Breast epithelium (tissue), 4 donors: Measurements from ENCODE around the gene GGT1. TPM values are rescaled to one million over a fixed set of nuclear protein-coding genes. Genes with fewer than 3 reads are reported as not detected.
"Not testable (repeated sequence)": the region's sequence is repeated elsewhere in the genome, so short reads cannot be mapped to it uniquely, and the experiment has no call there.

Experiments used
- DNase-seq, 2 donors: peaks; one replicate each; pipeline ENCODE4 v3.0.0-alpha.2; 2019; ENCODE audit warnings: low spot score in 2 of 2
- H3K27ac ChIP-seq, 2 donors: fragments of 200-600 bp; sonication (generic) in 1 of 2; one replicate each; pipeline ENCODE4 v1.5.1; 2016 to 2019; ENCODE audit warnings: mild to moderate bottlenecking in 1 of 2
- H3K27me3 ChIP-seq, 2 donors: fragments of 200-600 bp; sonication (generic) in 1 of 2; one replicate each; pipeline versions ENCODE4 v1.5.1 to v1.6.0; 2017 to 2019; ENCODE audit warnings: control low read depth in 1 of 2, mild to moderate bottlenecking in 1 of 2
- H3K36me3 ChIP-seq: fragments of 200-600 bp; one replicate; pipeline ENCODE4 v1.5.1; 2019
- H3K4me1 ChIP-seq, 2 donors: fragments of 200-600 bp; sonication (generic); one replicate each; pipeline ENCODE4 v1.5.1; 2016 to 2019; ENCODE audit warnings: control low read depth in 1 of 2
- H3K4me3 ChIP-seq, 3 donors: fragments of 200-600 bp; sonication (generic); 1 replicate in 2 of 3; 2 replicates in 1 of 3; pipeline ENCODE4 v1.5.1; 2016 to 2019; ENCODE audit warnings: mild to moderate bottlenecking in 3 of 3, moderate library complexity in 2 of 3
- H3K9me3 ChIP-seq, 2 donors: fragments of 200-600 bp; sonication (generic) in 1 of 2; one replicate each; pipeline ENCODE4 v1.5.1; 2016 to 2019; ENCODE audit warnings: control low read depth in 1 of 2
- intact Hi-C: fragments of 100-400 bp; cut with DNase I; formaldehyde crosslinking; loops from one replicate; pipeline ENCODE4 v1.15.1; 2023; ENCODE audit warnings: low total_unique reads
- total RNA-seq, 3 donors: library from RNA; depleted of rRNA; stranded (reverse); fragments of >200 nt; gene quantifications; one replicate each; pipeline ENCODE4 v1.1.0, GENCODE V29; 2016
- TF ChIP-seq, protein P1 (sequence below), 3 donors: fragments of 450-650 bp; IDR thresholded peaks; one replicate each; pipeline ENCODE4 v1.5.1; 2016 to 2017; ENCODE audit warnings: antibody characterized with exemption in 3 of 3, mild to moderate bottlenecking in 3 of 3, moderate library complexity in 3 of 3

Gene GGT1
- total RNA-seq, 3 donors from 2014 or later = 3.4 to 8.5 (median 4.6) TPM

DNA sequence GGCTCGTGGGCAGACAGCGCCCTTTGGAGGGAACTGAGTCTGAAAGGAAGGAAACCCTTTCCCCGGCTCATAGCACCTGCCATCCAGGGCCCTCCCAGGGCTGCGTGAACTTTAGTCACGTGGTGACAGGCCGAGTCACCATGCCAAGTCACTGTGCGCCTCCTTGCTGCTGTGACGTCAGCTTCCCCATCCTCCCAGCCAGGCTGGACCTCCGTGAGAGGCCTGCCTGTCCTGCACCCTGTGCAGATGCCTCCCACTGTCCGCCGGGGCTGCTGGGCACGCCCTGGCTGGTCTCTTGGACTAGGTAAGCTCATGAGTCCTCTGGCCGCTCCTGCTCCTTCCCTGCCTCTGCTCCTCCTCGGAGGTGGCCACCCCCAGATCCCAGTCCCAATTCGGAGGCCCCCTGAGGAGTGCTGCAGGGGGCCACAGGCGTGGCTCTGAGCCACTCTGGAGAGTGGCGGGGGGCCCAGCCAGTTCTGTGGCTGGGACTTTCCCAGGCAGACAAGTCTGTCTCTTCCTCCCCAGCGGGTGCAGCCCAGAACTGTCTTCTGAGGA lies 4.5 kb downstream of the GGT1 start:
- H3K4me3 ChIP-seq, H3K36me3 ChIP-seq, H3K27me3 ChIP-seq, DNase-seq, H3K27ac ChIP-seq, H3K9me3 ChIP-seq, intact Hi-C loops, H3K4me1 ChIP-seq: not testable (repeated sequence)

DNA sequence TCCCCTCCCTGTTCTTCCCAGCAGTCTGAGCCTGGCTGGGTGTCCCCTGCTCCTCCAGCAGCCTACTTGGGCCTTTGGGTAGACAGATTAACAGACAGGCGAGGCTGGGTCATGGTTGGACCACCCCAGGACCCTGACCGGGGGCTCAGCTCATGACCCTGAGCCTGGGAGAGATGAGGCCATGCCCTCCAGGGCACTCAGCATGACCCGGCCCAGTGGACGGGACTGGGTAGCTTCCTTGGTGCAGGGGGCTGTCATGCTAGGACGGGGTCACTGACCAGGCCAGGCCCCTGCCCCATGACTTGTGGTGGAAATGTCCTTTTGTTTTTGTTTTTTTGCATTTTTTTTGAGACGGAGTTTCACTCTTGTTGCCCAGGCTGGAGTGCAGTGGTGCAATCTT lies 5.3 kb downstream of the GGT1 start:
- H3K36me3 ChIP-seq, H3K4me1 ChIP-seq, DNase-seq, H3K27me3 ChIP-seq, H3K9me3 ChIP-seq, H3K4me3 ChIP-seq, H3K27ac ChIP-seq, intact Hi-C loops: not testable (repeated sequence)

DNA sequence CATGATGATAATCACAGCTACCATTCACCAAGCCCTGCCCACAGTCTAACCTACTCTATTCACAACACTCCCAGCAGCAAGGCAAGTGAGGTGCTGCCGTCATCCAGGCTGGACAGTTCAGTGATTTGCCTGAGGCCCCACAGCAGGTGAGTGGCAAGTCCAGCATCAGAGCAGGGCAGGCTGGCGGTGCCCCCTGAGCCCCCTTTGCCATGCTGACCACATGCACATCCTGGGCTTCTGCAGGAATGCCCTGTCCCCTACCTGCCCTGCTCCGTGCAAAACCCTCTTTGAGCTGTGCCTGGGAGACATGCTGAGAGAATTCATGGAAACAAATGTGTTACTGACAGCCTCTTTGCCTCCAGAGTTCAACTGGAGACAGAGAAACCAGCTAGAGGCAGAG lies 6.9 kb downstream of the GGT1 start:
- H3K27me3 ChIP-seq, H3K4me3 ChIP-seq, intact Hi-C loops, H3K4me1 ChIP-seq, H3K9me3 ChIP-seq, DNase-seq, H3K27ac ChIP-seq, H3K36me3 ChIP-seq: not testable (repeated sequence)

DNA sequence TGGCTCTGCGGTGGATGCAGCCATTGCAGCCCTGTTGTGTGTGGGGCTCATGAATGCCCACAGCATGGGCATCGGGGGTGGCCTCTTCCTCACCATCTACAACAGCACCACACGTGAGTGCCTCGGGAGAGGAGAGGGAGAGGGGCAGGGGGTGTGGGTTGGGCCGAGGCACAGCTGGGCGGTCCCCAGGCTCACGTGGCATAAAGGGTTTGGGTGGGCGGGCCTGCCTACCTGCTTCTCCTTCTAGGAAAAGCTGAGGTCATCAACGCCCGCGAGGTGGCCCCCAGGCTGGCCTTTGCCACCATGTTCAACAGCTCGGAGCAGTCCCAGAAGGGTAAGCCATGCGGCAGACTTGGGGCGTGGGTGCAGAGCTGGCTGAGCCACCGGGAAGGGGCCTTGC lies 11.8 kb downstream of the GGT1 start:
- H3K9me3 ChIP-seq, H3K4me3 ChIP-seq, H3K27me3 ChIP-seq, H3K36me3 ChIP-seq, H3K27ac ChIP-seq, intact Hi-C loops, H3K4me1 ChIP-seq, DNase-seq: not testable (repeated sequence)

DNA sequence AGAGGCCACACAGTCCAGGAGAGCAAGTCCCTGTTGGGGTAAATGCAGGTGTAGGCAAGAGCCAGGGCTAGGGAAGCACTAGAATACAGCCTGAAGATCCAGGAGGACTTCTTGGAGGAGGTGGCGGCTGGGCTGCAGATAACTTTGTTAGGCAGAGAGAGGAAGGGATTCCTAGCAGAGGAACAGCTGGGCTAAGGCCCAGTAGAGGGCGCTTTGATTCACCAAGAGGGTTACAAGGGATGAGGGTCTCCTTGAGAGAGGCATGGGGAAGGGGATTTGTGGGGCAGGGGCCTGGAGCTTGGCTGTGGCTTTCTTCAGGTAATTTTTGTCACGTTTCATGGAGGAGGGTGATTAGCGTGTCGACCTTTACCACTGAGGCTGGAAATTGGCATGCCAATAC lies 18.3 kb downstream of the GGT1 start:
- H3K4me1 ChIP-seq, H3K9me3 ChIP-seq, intact Hi-C loops, H3K27me3 ChIP-seq, H3K27ac ChIP-seq, H3K36me3 ChIP-seq, DNase-seq, H3K4me3 ChIP-seq: not testable (repeated sequence)

DNA sequence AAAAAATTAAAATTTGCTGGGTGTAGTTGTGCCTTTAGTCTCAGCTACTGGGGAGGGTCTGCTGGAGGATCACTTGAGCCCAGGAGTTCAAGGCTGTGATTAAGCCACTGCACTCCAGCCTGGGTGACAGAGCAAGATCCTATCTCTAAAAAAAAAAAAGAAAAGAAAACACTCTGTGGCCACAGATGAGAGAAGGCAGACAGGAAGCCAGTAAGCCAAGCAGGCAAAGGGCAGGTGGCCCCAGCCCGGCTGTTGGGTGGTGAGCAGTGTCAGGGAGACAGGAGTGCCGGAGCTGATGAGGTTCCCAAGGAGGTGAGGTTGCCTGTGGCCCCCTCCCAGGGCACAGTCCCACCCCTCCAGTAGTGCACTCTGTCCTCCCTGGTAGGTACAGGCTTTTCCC lies 19.6 kb downstream of the GGT1 start:
- intact Hi-C loops, H3K36me3 ChIP-seq: not testable (repeated sequence)

DNA sequence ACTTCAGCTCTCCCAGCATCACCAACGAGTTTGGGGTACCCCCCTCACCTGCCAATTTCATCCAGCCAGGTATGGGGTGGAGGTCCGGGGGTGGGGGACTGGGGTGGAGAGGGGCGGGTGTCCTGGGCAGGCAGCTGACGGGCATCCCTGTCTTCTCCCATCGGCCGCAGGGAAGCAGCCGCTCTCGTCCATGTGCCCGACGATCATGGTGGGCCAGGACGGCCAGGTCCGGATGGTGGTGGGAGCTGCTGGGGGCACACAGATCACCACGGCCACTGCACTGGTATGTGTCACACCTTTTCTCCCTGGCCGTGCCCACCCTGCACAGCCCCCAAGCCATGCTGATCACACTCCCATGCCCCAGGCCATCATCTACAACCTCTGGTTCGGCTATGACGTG lies 24.9 kb downstream of the GGT1 start:
- H3K4me1 ChIP-seq, H3K36me3 ChIP-seq, H3K27ac ChIP-seq, H3K4me3 ChIP-seq, DNase-seq, H3K9me3 ChIP-seq, intact Hi-C loops, H3K27me3 ChIP-seq: not testable (repeated sequence)

More for the DNA sequence above, 19.6 kb downstream of the GGT1 start:
- DNase-seq, H3K27me3 ChIP-seq, H3K4me3 ChIP-seq, H3K9me3 ChIP-seq, H3K4me1 ChIP-seq, H3K27ac ChIP-seq: not testable (repeated sequence)

DNA sequence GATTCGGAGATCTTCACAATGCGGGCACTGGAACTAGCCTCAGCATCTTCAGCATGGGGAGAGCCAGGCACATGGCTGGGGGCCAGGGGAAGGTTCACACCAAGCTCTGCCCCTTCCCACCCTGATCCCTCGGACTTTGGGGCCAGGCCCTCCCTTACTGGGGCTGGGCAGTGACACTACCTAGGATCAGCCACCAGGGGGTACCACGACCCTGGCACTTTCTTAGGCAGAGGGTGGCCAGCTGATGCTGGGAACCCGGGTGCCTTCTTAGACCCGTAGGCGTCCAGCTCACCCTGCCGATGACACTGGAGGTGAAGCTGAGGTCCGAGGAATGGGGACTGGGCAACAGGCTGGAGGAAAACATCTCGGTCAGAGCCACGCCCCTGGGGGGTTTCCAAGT lies 26.1 kb downstream of the GGT1 start:
- H3K36me3 ChIP-seq, DNase-seq, intact Hi-C loops, H3K9me3 ChIP-seq, H3K27ac ChIP-seq, H3K4me3 ChIP-seq, H3K27me3 ChIP-seq, H3K4me1 ChIP-seq: not testable (repeated sequence)
- TF ChIP-seq, protein P1, sequence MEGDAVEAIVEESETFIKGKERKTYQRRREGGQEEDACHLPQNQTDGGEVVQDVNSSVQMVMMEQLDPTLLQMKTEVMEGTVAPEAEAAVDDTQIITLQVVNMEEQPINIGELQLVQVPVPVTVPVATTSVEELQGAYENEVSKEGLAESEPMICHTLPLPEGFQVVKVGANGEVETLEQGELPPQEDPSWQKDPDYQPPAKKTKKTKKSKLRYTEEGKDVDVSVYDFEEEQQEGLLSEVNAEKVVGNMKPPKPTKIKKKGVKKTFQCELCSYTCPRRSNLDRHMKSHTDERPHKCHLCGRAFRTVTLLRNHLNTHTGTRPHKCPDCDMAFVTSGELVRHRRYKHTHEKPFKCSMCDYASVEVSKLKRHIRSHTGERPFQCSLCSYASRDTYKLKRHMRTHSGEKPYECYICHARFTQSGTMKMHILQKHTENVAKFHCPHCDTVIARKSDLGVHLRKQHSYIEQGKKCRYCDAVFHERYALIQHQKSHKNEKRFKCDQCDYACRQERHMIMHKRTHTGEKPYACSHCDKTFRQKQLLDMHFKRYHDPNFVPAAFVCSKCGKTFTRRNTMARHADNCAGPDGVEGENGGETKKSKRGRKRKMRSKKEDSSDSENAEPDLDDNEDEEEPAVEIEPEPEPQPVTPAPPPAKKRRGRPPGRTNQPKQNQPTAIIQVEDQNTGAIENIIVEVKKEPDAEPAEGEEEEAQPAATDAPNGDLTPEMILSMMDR (IDR thresholded peaks at IDR 0.05) = peak in 2 of 3 donors; percentile 8 to 48

DNA sequence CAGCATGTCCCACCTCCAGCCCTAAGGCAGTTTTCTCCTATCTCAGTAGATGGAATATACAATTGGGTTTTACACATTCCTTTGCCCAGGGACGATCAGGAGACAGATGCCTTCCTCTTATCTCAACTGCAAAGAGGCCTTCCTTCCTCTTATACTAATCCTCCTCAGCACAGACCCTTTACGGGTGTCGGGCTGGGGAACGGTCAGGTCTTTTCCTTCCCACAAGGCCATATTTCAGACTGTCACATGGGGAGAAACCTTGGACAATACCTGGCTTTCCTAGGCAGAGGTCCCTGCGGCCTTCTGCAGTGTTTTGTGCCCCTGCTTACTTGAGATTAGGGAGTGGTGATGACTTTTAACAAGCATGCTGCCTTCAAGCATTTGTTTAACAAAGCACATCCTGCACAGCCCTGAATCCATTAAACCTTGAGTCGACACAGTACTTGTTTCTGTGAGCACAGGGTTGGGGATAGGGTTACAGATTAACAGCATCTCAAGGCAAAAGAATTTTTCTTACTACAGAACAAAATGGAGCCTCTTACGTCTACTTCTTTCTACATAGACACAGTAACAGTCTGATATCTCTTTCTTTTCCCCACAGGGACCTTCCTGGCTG lies 27.9 kb downstream of the GGT1 start:
- H3K9me3 ChIP-seq, DNase-seq, H3K36me3 ChIP-seq, H3K4me3 ChIP-seq, H3K27me3 ChIP-seq, intact Hi-C loops, H3K4me1 ChIP-seq: not testable (repeated sequence)
- H3K27ac ChIP-seq = peak overlapping the region in 1 of 2 donors; percentile 63

DNA sequence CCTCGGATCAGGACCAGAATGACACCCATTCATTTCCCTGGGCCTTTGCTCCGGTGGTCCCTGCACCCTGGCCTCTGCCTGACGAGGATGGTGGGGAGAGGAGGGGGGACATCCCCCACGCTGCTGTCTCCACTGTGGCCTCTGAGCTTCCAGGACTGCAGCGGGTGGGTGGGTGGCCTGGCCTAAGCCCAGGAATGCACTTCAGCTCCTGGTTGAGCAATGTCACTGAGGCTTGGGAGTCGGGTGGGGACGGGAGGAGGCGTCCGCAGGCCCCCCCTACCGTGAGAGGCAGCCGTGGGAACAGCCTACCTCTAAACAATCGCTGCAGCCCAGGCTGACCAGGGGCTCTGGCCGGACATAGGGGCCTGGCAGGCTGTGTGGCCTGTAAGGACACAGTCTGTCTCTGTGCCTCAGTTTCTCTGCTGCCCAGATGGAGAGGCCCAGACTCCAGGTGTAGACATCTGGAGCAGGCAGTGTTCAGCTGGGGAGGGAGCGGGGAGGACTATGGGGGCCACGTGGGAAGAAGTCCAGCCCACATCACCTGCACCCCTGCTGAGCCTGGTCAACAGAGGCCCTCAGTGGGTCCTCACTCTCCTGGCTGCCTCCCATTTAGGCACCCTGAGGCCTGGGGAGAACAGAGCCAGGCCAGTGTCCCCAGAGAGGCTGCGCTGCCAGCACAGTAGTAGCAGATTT lies 28.6 kb downstream of the GGT1 start:
- H3K4me1 ChIP-seq, intact Hi-C loops, H3K9me3 ChIP-seq, H3K27me3 ChIP-seq, DNase-seq, H3K36me3 ChIP-seq: not testable (repeated sequence)
- peak overlapping the region in 1 of 2 donors; percentile 63 for H3K27ac ChIP-seq
- H3K4me3 ChIP-seq = peak overlapping the region in 1 of 3 donors; percentile 19

DNA sequence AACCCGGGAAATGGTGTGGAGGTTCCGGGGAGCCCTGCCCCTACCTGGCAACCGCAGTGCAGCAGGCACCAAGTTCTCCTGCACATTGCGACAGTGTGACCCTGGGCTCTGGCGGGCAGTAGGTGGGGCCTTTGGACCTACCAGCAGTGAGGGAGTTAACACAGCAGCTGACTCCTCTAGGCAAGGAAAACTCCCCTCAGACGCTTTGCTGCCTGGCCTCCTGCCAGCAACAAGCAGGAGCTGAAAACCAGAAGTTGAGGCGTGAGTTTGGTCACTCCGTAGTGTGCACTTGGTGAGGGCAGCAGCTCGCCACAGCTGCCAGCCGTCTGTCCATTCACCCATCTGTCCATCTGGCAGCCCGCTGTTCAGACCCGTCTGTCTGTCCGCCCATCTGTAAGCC lies 29.6 kb downstream of the GGT1 start:
- H3K36me3 ChIP-seq, DNase-seq, intact Hi-C loops, H3K4me1 ChIP-seq, H3K27me3 ChIP-seq, H3K4me3 ChIP-seq, H3K27ac ChIP-seq, H3K9me3 ChIP-seq: not testable (repeated sequence)

DNA sequence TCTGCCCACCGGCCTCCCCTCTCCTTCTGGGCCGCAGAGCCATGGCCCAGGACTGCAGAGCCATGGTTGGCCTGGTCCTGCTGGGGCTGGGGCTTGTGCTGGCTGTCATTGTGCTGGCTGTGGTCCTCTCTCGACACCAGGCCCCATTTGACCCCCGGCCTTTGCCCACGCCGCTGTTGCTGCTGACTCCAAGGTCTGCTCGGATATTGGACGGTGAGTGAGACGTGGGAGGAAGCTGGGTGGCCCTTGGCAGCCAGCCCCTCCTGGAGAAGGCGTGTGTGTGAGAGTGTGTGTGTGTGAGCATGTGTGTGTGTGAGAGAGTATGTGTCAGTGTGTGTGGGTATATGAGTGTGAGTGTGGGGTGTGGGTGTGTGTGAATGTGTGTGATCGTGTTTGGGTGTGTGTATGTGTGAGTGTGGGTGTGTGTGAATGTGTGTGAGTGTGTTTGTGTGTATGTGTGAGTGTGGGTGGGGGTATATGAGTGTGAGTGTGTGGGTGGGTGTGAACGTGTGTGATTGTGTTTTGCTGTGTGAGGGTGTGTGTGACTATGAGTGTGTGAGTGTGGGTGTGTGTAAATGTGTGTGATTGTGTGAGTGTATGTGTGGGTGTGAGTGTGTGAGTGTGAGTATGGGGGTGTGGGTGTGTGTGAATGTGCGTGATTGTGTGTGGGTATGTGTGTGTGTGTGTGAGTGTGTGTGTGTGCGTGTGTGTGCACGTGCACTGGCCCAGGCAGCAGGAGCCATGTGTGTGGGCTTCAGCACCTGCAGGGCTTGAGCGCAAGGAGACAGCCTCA lies 30.4 kb downstream of the GGT1 start:
- H3K4me3 ChIP-seq, DNase-seq, H3K36me3 ChIP-seq, H3K4me1 ChIP-seq, H3K27me3 ChIP-seq, intact Hi-C loops, H3K9me3 ChIP-seq: not testable (repeated sequence)
- H3K27ac ChIP-seq = peak overlapping the region in 1 of 2 donors; percentile 32
